PC-9 (cell line): ENCODE measurements around the gene IPPK.

Experiments used
- EZH2 ChIP-seq: fragments of 200-600 bp; sonication (generic); IDR thresholded peaks from 2 replicates; pipeline ENCODE4 v1.8.0; 2017; ENCODE audit warnings: antibody characterized with exemption, low read depth
- TF ChIP-seq, protein P1 (sequence below): fragments of 200-600 bp; sonication (generic); conservative IDR thresholded peaks from 2 replicates; pipeline ENCODE4 v1.6.1; 2017; ENCODE audit warnings: mixed run types, antibody characterized with exemption, mild to moderate bottlenecking, moderate library complexity

DNA sequence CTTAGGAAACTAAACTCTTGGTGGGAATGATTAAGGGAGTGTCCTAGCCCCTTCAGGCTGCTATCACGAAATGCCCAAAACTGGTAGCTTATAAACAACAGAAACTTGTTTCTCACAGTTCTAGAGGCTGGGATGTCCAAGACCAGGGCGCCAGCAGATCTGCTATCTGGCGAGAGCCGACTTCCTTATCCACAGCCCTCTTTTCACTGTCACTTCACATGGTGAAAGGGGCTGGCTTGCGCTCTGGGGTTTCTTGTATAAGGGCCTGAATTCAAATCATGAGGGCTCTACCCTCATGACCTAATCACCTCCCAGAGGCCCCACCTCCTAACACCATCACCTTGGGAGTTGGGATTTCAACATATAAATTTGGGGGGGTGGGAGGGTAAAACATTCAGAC, 49.1 kb downstream of the IPPK start:
- TF ChIP-seq, protein P1, sequence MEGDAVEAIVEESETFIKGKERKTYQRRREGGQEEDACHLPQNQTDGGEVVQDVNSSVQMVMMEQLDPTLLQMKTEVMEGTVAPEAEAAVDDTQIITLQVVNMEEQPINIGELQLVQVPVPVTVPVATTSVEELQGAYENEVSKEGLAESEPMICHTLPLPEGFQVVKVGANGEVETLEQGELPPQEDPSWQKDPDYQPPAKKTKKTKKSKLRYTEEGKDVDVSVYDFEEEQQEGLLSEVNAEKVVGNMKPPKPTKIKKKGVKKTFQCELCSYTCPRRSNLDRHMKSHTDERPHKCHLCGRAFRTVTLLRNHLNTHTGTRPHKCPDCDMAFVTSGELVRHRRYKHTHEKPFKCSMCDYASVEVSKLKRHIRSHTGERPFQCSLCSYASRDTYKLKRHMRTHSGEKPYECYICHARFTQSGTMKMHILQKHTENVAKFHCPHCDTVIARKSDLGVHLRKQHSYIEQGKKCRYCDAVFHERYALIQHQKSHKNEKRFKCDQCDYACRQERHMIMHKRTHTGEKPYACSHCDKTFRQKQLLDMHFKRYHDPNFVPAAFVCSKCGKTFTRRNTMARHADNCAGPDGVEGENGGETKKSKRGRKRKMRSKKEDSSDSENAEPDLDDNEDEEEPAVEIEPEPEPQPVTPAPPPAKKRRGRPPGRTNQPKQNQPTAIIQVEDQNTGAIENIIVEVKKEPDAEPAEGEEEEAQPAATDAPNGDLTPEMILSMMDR: no peak
- no peak for TF ChIP-seq EZH2
